Choroid plexus epithelial cell (primary cell): ENCODE results near the gene C9.

Experiments used
- DNase-seq: peaks from one replicate; pipeline ENCODE4 v3.0.0-alpha.2; 2010; ENCODE audit warnings: low read depth
- H3K4me3 ChIP-seq: 2 replicates; pipeline ENCODE4 v1.5.1; 2011; ENCODE audit warnings: low read depth, mild to moderate bottlenecking, control low read depth, low read length, moderate library complexity
- TF ChIP-seq, protein P1 (sequence below): conservative IDR thresholded peaks from 2 replicates; pipeline ENCODE4 v1.5.1; 2011; ENCODE audit warnings: low read depth, mild to moderate bottlenecking, control low read depth, inconsistent platforms, low read length, moderate library complexity

C9 gene

DNA sequence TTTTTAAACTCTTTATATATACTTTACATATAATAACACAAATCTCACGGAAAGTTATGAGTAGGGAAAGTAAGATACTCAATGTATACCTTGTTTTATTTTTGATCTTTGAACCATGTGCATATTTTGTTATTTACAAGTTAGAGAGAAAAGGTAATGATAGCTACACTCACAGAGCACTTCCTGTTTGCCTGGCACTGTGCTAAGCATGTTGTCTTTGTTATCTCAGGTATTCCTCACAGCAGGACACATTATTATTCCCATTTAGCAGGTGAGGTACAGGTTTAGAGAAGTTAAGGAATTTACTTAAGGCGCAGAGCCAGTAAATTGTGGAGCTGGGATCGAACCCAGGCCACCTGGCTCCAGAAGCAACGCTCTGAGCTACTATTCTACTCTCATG lies 3.0 kb downstream of the C9 start:
- TF ChIP-seq, protein P1, sequence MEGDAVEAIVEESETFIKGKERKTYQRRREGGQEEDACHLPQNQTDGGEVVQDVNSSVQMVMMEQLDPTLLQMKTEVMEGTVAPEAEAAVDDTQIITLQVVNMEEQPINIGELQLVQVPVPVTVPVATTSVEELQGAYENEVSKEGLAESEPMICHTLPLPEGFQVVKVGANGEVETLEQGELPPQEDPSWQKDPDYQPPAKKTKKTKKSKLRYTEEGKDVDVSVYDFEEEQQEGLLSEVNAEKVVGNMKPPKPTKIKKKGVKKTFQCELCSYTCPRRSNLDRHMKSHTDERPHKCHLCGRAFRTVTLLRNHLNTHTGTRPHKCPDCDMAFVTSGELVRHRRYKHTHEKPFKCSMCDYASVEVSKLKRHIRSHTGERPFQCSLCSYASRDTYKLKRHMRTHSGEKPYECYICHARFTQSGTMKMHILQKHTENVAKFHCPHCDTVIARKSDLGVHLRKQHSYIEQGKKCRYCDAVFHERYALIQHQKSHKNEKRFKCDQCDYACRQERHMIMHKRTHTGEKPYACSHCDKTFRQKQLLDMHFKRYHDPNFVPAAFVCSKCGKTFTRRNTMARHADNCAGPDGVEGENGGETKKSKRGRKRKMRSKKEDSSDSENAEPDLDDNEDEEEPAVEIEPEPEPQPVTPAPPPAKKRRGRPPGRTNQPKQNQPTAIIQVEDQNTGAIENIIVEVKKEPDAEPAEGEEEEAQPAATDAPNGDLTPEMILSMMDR: no peak
- DNase-seq: no peak
- no peak overlapping the region for H3K4me3 ChIP-seq

- no peak overlapping the region for H3K4me3 ChIP-seq
- TF ChIP-seq, protein P1: no peak
- DNase-seq: no peak
Measured at GRCh38 chr5:39360471-39361111, 3.7 kb downstream of the C9 start.

- TF ChIP-seq, protein P1: no peak
- no peak for DNase-seq
Measured at GRCh38 chr5:39356263-39356662, 8.0 kb downstream of the C9 start.

GRCh38 chr5:39355324-39355723 lies 9.0 kb downstream of the C9 start:
- DNase-seq: no peak
- H3K4me3 ChIP-seq: no peak overlapping the region
- TF ChIP-seq, protein P1: no peak

More at GRCh38 chr5:39356263-39356662, 8.0 kb downstream of the C9 start:
- H3K4me3 ChIP-seq: no peak overlapping the region

- TF ChIP-seq, protein P1: no peak
- H3K4me3 ChIP-seq: no peak overlapping the region
- DNase-seq: no peak
Measured at GRCh38 chr5:39353717-39354399, 10.4 kb downstream of the C9 start.

GRCh38 chr5:39352951-39353350 lies 11.3 kb downstream of the C9 start:
- H3K4me3 ChIP-seq: no peak overlapping the region
- TF ChIP-seq, protein P1: no peak
- DNase-seq: no peak

DNA sequence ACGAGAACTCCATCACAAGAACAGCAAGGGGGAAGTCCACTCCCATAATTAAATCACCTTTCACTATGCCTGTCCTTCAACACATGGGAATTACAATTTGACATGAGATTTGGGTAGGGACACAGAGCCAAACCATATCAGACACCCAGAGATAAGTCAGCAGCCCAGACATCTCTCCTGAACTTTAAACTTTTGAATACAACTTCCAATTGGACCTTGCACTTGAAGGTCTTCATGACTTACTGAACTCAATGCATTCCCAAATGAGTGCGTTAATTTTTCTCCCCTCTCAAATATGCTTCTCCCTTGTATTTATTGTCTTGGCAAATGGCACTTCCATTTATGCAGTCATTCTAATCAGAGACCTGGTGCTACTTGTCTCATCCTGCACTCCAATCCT lies 12.1 kb downstream of the C9 start:
- TF ChIP-seq, protein P1: no peak
- no peak for DNase-seq
- H3K4me3 ChIP-seq: no peak overlapping the region
